Bronchial epithelial cell (primary cell): ENCODE results near the gene HSPA12A. TPM values are rescaled to one million over a fixed set of nuclear protein-coding genes. Genes with fewer than 3 reads are reported as not detected.

Experiments
- DNase-seq: peaks from one replicate; pipeline ENCODE4 v3.0.0-alpha.2; 2010; ENCODE audit warnings: low read depth
- FAIRE-seq: peaks from 2 replicates; lab custom pipeline; 2011; peaks lifted over from hg19 to GRCh38; lab: Jason Lieb, UNC
- H3K27me3 ChIP-seq: 2 replicates; pipeline ENCODE4 v1.5.1; 2011; ENCODE audit warnings: low read length; ENCODE audit not compliant: control insufficient read depth, insufficient read depth
- H3K36me3 ChIP-seq: 2 replicates; pipeline ENCODE4 v1.5.1; 2011; ENCODE audit warnings: low read length; ENCODE audit not compliant: control insufficient read depth, insufficient read depth
- H3K4me3 ChIP-seq: 2 replicates; pipeline ENCODE4 v1.5.1; 2011; ENCODE audit warnings: mild to moderate bottlenecking, low read depth, low read length, control low read depth
- total RNA-seq: library from RNA; depleted of rRNA; stranded (reverse); fragments of >200 nt; gene quantifications from 2 replicates; pipeline ENCODE4 v1.2.1, GENCODE V29; 2014
- TF ChIP-seq, protein P1 (sequence below): IDR thresholded peaks from 2 replicates; pipeline ENCODE4 v1.5.1; 2011; ENCODE audit warnings: mild to moderate bottlenecking, moderate library complexity, low read length, control low read depth, inconsistent platforms; ENCODE audit not compliant: insufficient read depth, severe bottlenecking

HSPA12A gene
- total RNA-seq, 1 donor from 2014 or later = 0.79 TPM

DNA sequence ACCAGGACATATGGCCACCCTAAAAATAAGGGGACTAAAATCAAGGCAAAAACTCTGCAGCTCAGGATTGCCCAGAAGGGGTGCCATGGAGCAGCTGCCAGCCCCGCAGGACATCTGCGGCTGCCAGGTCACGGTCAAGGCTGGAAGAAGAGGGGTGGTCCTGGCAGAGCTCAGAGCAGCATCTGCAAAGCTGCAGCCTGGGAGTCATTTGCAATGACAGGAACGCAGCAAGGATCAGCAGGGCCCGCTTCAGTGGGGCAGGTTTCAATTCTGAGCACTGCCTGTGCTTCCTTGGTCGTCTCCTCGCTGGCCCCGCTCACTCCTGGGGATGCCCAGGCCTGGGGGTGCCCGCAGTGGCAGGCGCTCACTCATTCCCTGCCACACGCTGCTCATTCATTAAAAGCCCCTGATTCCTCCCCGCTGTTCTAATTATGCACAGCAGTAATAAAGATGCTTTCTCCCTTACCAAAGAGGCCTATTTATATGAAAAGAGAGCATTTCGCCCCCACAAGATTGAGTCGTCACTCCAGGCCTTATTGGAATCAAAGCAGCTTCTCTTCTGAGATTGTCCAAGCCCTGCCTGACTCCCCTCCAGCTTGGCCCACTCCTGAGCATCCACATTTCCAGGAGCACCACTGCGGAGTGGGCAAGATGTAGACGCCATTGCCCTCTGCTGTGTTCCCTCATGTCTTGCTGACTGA lies 4.6 kb downstream of the HSPA12A start:
- Histone ChIP-seq H3K4me3 (no peak overlapping the region), H3K27me3 (peaks cover 6% of the 10 kb centered on the region), H3K36me3 (no peaks in the 10 kb centered on the region)
- TF ChIP-seq, protein P1, sequence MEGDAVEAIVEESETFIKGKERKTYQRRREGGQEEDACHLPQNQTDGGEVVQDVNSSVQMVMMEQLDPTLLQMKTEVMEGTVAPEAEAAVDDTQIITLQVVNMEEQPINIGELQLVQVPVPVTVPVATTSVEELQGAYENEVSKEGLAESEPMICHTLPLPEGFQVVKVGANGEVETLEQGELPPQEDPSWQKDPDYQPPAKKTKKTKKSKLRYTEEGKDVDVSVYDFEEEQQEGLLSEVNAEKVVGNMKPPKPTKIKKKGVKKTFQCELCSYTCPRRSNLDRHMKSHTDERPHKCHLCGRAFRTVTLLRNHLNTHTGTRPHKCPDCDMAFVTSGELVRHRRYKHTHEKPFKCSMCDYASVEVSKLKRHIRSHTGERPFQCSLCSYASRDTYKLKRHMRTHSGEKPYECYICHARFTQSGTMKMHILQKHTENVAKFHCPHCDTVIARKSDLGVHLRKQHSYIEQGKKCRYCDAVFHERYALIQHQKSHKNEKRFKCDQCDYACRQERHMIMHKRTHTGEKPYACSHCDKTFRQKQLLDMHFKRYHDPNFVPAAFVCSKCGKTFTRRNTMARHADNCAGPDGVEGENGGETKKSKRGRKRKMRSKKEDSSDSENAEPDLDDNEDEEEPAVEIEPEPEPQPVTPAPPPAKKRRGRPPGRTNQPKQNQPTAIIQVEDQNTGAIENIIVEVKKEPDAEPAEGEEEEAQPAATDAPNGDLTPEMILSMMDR = peak; percentile 21
- FAIRE-seq (no peak), DNase-seq (no peak)

DNA sequence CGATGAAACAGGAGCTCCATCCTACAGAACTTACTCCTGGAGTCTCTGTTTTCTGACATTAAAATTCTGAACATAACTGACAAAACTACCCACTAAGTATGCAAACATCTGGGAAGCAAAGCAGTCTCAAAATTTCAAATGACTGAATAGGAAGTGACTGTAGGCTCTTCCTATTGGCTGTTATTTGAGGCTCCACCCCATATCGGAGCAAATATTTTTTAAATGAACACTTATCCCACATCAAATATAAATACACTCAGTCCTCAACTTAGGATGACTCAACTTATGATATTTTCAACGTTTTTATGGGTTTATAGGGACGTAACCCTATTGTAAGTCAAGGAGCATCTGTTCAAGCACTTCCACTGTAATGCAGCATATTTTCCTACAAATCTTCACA lies 8.8 kb downstream of the HSPA12A start:
- Histone ChIP-seq H3K36me3 (no peaks in the 10 kb centered on the region), H3K4me3 (no peak overlapping the region), H3K27me3 (no peaks in the 10 kb centered on the region)
- FAIRE-seq (no peak), DNase-seq (no peak)
- TF ChIP-seq, protein P1 = no peak

DNA sequence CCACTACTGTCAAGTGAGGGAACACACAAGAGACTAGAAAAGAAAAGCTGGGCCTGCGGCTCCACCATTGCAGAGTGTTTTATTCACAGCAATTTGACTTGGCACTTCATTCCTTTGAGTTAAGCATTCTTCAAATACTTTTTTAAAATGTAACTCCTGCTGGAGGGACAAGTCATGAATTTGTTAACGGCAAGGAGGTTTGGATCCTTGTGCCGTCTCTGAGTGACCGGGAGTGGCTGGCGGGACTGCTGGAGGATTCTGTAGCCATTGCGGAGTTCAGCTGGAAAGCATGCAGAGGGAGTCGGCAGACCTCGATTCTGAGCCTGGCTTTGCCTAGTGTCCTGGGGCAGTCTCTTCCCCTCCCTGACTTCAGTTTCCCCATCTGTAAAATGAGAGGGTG lies 9.8 kb downstream of the HSPA12A start:
- FAIRE-seq = no peak
- TF ChIP-seq, protein P1 = no peak
- no peaks in the 10 kb centered on the region for H3K27me3 ChIP-seq
- H3K36me3 ChIP-seq = no peaks in the 10 kb centered on the region
- no peak for DNase-seq
- no peak overlapping the region for H3K4me3 ChIP-seq

DNA sequence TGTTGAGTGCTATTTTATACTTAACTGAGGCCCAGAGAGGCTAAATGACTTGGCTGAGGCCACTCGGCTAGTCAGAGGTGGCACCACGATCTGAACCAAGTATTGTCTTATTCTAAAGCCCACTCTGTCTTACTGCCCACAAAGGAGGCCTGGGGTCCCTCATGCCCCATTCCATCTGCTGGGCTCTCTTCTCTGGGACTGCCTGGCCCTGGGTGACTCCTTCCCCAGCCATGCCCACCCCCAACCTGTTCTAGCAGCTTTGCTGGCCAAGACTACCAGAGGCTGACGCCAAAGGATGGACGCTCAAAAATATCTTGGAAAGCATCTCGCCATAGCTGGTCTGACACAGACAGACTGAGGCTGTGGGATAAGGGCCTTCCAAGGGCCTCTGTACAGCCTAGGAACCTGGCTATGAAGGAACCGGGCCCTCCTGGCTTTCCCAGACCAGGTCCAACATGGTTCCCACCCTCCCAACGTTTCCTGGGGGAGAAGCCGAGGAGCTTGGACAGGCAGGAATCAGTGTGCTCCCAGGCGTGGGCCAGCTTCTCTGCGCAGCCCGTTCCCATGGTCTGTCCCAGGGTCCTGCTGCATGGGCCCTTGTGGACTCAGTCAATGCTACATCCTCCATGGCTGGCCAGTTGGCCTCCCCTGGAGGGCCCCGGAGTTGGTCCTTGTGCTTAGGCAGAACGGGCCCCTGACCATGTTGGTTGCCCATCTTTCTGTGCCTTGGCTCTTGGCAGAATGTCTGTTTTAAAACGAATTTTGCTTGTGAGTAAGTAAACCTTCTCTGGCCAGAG lies 11.7 kb downstream of the HSPA12A start:
- DNase-seq = no peak

DNA sequence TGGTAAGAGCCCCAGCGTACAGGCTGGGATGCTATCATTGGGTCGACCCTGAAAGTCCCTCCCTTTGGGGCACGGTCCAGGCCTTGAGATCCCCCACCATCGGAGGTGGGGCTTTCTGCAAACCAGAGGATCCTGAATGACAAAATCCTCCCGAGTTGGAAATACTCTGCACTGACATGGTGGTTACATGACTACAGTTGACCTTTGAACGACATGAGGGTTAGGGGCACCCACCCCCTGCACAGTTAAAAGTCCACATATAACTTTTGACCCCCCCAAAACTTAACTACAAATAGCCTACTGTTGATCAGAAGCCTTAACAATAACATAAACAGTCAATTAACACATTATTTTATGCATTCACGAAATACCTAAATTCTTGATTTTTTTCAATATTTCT lies 13.1 kb downstream of the HSPA12A start:
- FAIRE-seq = no peak
- no peaks in the 10 kb centered on the region for H3K36me3 ChIP-seq
- H3K27me3 ChIP-seq = no peaks in the 10 kb centered on the region
- H3K4me3 ChIP-seq = no peak overlapping the region
- DNase-seq = no peak
- TF ChIP-seq, protein P1 = no peak

More for the DNA sequence above, 11.7 kb downstream of the HSPA12A start:
- peak; percentile 68 for FAIRE-seq
- TF ChIP-seq, protein P1 = no peak
- H3K36me3 ChIP-seq = no peaks in the 10 kb centered on the region
- H3K27me3 ChIP-seq = no peaks in the 10 kb centered on the region
- H3K4me3 ChIP-seq = no peak overlapping the region
